Breast epithelium (tissue), 4 donors: Measurements from ENCODE around the gene FBXL7. TPM values are rescaled to one million over a fixed set of nuclear protein-coding genes. Genes with fewer than 3 reads are reported as not detected.

Source experiments
- DNase-seq, 2 donors: peaks; one replicate each; pipeline ENCODE4 v3.0.0-alpha.2; 2019; ENCODE audit warnings: low spot score in 2 of 2
- H3K27ac ChIP-seq, 2 donors: fragments of 200-600 bp; sonication (generic) in 1 of 2; one replicate each; pipeline ENCODE4 v1.5.1; 2016 to 2019; ENCODE audit warnings: mild to moderate bottlenecking in 1 of 2
- H3K27me3 ChIP-seq, 2 donors: fragments of 200-600 bp; sonication (generic) in 1 of 2; one replicate each; pipeline versions ENCODE4 v1.5.1 to v1.6.0; 2017 to 2019; ENCODE audit warnings: control low read depth in 1 of 2, mild to moderate bottlenecking in 1 of 2
- H3K36me3 ChIP-seq: fragments of 200-600 bp; one replicate; pipeline ENCODE4 v1.5.1; 2019
- H3K4me1 ChIP-seq, 2 donors: fragments of 200-600 bp; sonication (generic); one replicate each; pipeline ENCODE4 v1.5.1; 2016 to 2019; ENCODE audit warnings: control low read depth in 1 of 2
- H3K4me3 ChIP-seq, 3 donors: fragments of 200-600 bp; sonication (generic); 1 replicate in 2 of 3; 2 replicates in 1 of 3; pipeline ENCODE4 v1.5.1; 2016 to 2019; ENCODE audit warnings: mild to moderate bottlenecking in 3 of 3, moderate library complexity in 2 of 3
- H3K9me3 ChIP-seq, 2 donors: fragments of 200-600 bp; sonication (generic) in 1 of 2; one replicate each; pipeline ENCODE4 v1.5.1; 2016 to 2019; ENCODE audit warnings: control low read depth in 1 of 2
- POLR2A ChIP-seq: fragments of 450-650 bp; IDR thresholded peaks from one replicate; pipeline ENCODE4 v1.6.1; 2016; ENCODE audit warnings: antibody characterized with exemption, mild to moderate bottlenecking, moderate library complexity
- POLR2AphosphoS5 ChIP-seq, 3 donors: sonication (generic); formaldehyde crosslinking; IDR thresholded peaks; one replicate each; pipeline ENCODE4 v1.6.1; 2017; ENCODE audit warnings: antibody characterized with exemption in 3 of 3
- intact Hi-C: fragments of 100-400 bp; cut with DNase I; formaldehyde crosslinking; loops from one replicate; pipeline ENCODE4 v1.15.1; 2023; ENCODE audit warnings: low total_unique reads
- total RNA-seq, 3 donors: library from RNA; depleted of rRNA; stranded (reverse); fragments of >200 nt; gene quantifications; one replicate each; pipeline ENCODE4 v1.1.0, GENCODE V29; 2016
- TF ChIP-seq, protein P1 (sequence below), 3 donors: fragments of 450-650 bp; IDR thresholded peaks; one replicate each; pipeline ENCODE4 v1.5.1; 2016 to 2017; ENCODE audit warnings: antibody characterized with exemption in 3 of 3, mild to moderate bottlenecking in 3 of 3, moderate library complexity in 3 of 3

The FBXL7 gene
- total RNA-seq, 3 donors from 2014 or later, result 6.9 to 17.3 (median 10.8) TPM

- Histone ChIP-seq H3K36me3 (no peaks in the 10 kb centered on the region), H3K4me3 (no peak overlapping the region), H3K27me3 (no peaks in the 10 kb centered on the region), H3K9me3 (peaks cover 4 to 9% of the 10 kb centered on the region in 2 donors), H3K27ac (no peak overlapping the region), H3K4me1 (no peaks in the 10 kb centered on the region)
- DNase-seq, result no peak
- intact Hi-C loops, result no loop called here
- no peak for TF ChIP-seq POLR2AphosphoS5 (IDR thresholded peaks at IDR 0.05)
- TF ChIP-seq, protein P1, sequence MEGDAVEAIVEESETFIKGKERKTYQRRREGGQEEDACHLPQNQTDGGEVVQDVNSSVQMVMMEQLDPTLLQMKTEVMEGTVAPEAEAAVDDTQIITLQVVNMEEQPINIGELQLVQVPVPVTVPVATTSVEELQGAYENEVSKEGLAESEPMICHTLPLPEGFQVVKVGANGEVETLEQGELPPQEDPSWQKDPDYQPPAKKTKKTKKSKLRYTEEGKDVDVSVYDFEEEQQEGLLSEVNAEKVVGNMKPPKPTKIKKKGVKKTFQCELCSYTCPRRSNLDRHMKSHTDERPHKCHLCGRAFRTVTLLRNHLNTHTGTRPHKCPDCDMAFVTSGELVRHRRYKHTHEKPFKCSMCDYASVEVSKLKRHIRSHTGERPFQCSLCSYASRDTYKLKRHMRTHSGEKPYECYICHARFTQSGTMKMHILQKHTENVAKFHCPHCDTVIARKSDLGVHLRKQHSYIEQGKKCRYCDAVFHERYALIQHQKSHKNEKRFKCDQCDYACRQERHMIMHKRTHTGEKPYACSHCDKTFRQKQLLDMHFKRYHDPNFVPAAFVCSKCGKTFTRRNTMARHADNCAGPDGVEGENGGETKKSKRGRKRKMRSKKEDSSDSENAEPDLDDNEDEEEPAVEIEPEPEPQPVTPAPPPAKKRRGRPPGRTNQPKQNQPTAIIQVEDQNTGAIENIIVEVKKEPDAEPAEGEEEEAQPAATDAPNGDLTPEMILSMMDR (IDR thresholded peaks at IDR 0.05), result no peak
- TF ChIP-seq POLR2A, result no peak
Measured at GRCh38 chr5:15746833-15747232, 246.9 kb downstream of the FBXL7 start.

GRCh38 chr5:15748266-15748665, 248.3 kb downstream of the FBXL7 start:
- no peaks in the 10 kb centered on the region for H3K27me3 ChIP-seq
- DNase-seq, result no peak
- no peak overlapping the region for H3K4me3 ChIP-seq
- H3K4me1 ChIP-seq, result no peaks in the 10 kb centered on the region
- H3K27ac ChIP-seq, result no peak overlapping the region
- intact Hi-C loops, result no loop called here
- no peaks in the 10 kb centered on the region for H3K36me3 ChIP-seq
- TF ChIP-seq, protein P1 (IDR thresholded peaks at IDR 0.05), result no peak
- TF ChIP-seq POLR2AphosphoS5 (IDR thresholded peaks at IDR 0.05) (no peak), POLR2A (no peak)
- H3K9me3 ChIP-seq, result peaks cover 4 to 7% of the 10 kb centered on the region in 2 donors

GRCh38 chr5:15752663-15753285, 252.8 kb downstream of the FBXL7 start:
- TF ChIP-seq, protein P1 (IDR thresholded peaks at IDR 0.05), result no peak
- no peak for TF ChIP-seq POLR2AphosphoS5 (IDR thresholded peaks at IDR 0.05)
- TF ChIP-seq POLR2A, result no peak
- H3K4me1 ChIP-seq, result no peaks in the 10 kb centered on the region
- H3K4me3 ChIP-seq, result peak overlapping the region in 2 of 3 donors; percentile 12 to 52
- no peak for DNase-seq
- intact Hi-C loops, result no loop called here
- H3K9me3 ChIP-seq, result peaks cover 0 to 4% of the 10 kb centered on the region in 2 donors
- no peaks in the 10 kb centered on the region for H3K27me3 ChIP-seq
- no peaks in the 10 kb centered on the region for H3K36me3 ChIP-seq
- H3K27ac ChIP-seq, result no peak overlapping the region

GRCh38 chr5:15753752-15754151, 253.8 kb downstream of the FBXL7 start:
- H3K4me1 ChIP-seq, result no peaks in the 10 kb centered on the region
- no peak overlapping the region for H3K27ac ChIP-seq
- H3K36me3 ChIP-seq, result no peaks in the 10 kb centered on the region
- TF ChIP-seq POLR2AphosphoS5 (IDR thresholded peaks at IDR 0.05), result no peak
- TF ChIP-seq, protein P1 (IDR thresholded peaks at IDR 0.05), result no peak
- TF ChIP-seq POLR2A, result no peak
- no peaks in the 10 kb centered on the region for H3K27me3 ChIP-seq
- DNase-seq, result no peak
- peaks cover 0 to 4% of the 10 kb centered on the region in 2 donors for H3K9me3 ChIP-seq
- no peak overlapping the region for H3K4me3 ChIP-seq
- intact Hi-C loops, result no loop called here

GRCh38 chr5:15757103-15757502, 257.1 kb downstream of the FBXL7 start:
- DNase-seq, result no peak
- TF ChIP-seq POLR2AphosphoS5 (IDR thresholded peaks at IDR 0.05) (no peak), POLR2A (no peak)

More at GRCh38 chr5:15757103-15757502, 257.1 kb downstream of the FBXL7 start:
- intact Hi-C loops, result no loop called here
- Histone ChIP-seq H3K4me1 (no peaks in the 10 kb centered on the region), H3K4me3 (no peak overlapping the region), H3K36me3 (no peaks in the 10 kb centered on the region), H3K27me3 (no peaks in the 10 kb centered on the region), H3K9me3 (peaks cover 0 to 4% of the 10 kb centered on the region in 2 donors), H3K27ac (no peak overlapping the region)
